Measurements from ENCODE around the gene ZFP64.

Gene ZFP64

GRCh38 chr20:52191132-52191915, at the start of gene ZFP64:
Gene ZFP64, minus strand, starts transcription at chr20:52191779. Its CDS starts 143 bp downstream, at chr20:52191636.
- peak; percentile 82 for DNase-seq (ENCODE audit: low spot score)
- H3K27ac ChIP-seq, result peak within 1 kb of the TSS; percentile 76 to 91
- peak; percentile 30 for TF ChIP-seq CTCF (IDR thresholded peaks at IDR 0.05)
- H3K4me3 ChIP-seq, result peak within 1 kb of the TSS; percentile 89

GRCh38 chr20:52240802-52241201, 49.2 kb upstream of the ZFP64 start:
- H3K27ac ChIP-seq, result no peak overlapping the region
- H3K4me3 ChIP-seq, result no peak overlapping the region
- no peak for TF ChIP-seq CTCF (IDR thresholded peaks at IDR 0.05)
- DNase-seq (ENCODE audit: low spot score), result no peak

- Histone ChIP-seq H3K4me3 (no peak overlapping the region), H3K27ac (no peak overlapping the region)
- no peak for DNase-seq (ENCODE audit: low spot score)
- no peak for TF ChIP-seq CTCF (IDR thresholded peaks at IDR 0.05)
Measured at GRCh38 chr20:52239102-52239501, 47.5 kb upstream of the ZFP64 start.

GRCh38 chr20:52236292-52236691, 44.7 kb upstream of the ZFP64 start:
- DNase-seq (ENCODE audit: low spot score), result no peak
- no peak overlapping the region for H3K4me3 ChIP-seq
- no peak overlapping the region for H3K27ac ChIP-seq
- TF ChIP-seq CTCF (IDR thresholded peaks at IDR 0.05), result no peak

- TF ChIP-seq CTCF (IDR thresholded peaks at IDR 0.05), result no peak
- no peak for DNase-seq (ENCODE audit: low spot score)
- H3K4me3 ChIP-seq, result no peak overlapping the region
- no peak overlapping the region for H3K27ac ChIP-seq
Measured at GRCh38 chr20:52235129-52235528, 43.5 kb upstream of the ZFP64 start.

GRCh38 chr20:52234302-52235045, 42.9 kb upstream of the ZFP64 start:
- no peak overlapping the region for H3K27ac ChIP-seq
- no peak for DNase-seq (ENCODE audit: low spot score)
- no peak for TF ChIP-seq CTCF (IDR thresholded peaks at IDR 0.05)

More at GRCh38 chr20:52234302-52235045, 42.9 kb upstream of the ZFP64 start:
- H3K4me3 ChIP-seq, result no peak overlapping the region
